SU-DHL-6 (cell line): Measurements from ENCODE around the gene WNK3.

ENCODE experiments used
- H2AFZ ChIP-seq: fragments of 200-600 bp; sonication (generic); 2 replicates; pipeline ENCODE4 v1.6.1; 2014; ENCODE audit warnings: low read depth, mild to moderate bottlenecking, moderate library complexity, mixed read lengths, antibody characterized with exemption, low read length; ENCODE audit not compliant: severe bottlenecking
- H3F3A ChIP-seq: fragments of 200-600 bp; shearing (Covaris generic); 2 replicates; pipeline ENCODE4 v1.6.0; 2016; ENCODE audit warnings: antibody characterized with exemption, mild to moderate bottlenecking; ENCODE audit not compliant: insufficient read depth
- H3K27ac ChIP-seq: fragments of 200-600 bp; sonication (generic); 2 replicates; pipeline ENCODE4 v1.5.1; 2016; ENCODE audit warnings: low read depth, mild to moderate bottlenecking, low read length, moderate library complexity, mixed read lengths
- H3K27me3 ChIP-seq: fragments of 200-600 bp; sonication (generic), shearing (Covaris generic); 2 replicates; pipeline ENCODE4 v1.6.0; 2014; ENCODE audit warnings: mild to moderate bottlenecking, low read length
- H3K36me3 ChIP-seq: fragments of 200-600 bp; sonication (generic); 2 replicates; pipeline ENCODE4 v1.6.1; 2014; ENCODE audit warnings: mild to moderate bottlenecking, low read length, mixed read lengths
- H3K4me2 ChIP-seq: fragments of 300-600, 200-600 bp; shearing (Covaris generic), sonication (generic); 2 replicates; pipeline ENCODE4 v1.6.0; 2014; ENCODE audit warnings: low read length, low read depth, mild to moderate bottlenecking; ENCODE audit not compliant: poor library complexity, severe bottlenecking
- H3K4me3 ChIP-seq: fragments of 200-600 bp; sonication (generic); 2 replicates; pipeline ENCODE4 v1.5.1; 2014; ENCODE audit warnings: antibody characterized with exemption, low read length, mild to moderate bottlenecking, mixed read lengths; ENCODE audit not compliant: insufficient read depth, poor library complexity, severe bottlenecking
- H3K79me2 ChIP-seq: fragments of 200-600 bp; sonication (generic); 2 replicates; pipeline ENCODE4 v1.6.1; 2014; ENCODE audit warnings: mild to moderate bottlenecking, low read length, moderate library complexity; ENCODE audit not compliant: insufficient read depth
- H3K9ac ChIP-seq: fragments of 200-600 bp; sonication (generic); 2 replicates; pipeline ENCODE4 v1.7.0; 2014; ENCODE audit warnings: mild to moderate bottlenecking, low read length
- H3K9me2 ChIP-seq: fragments of 200-600 bp; sonication (generic); replicated peaks from 2 replicates; pipeline ENCODE4 v1.6.1; 2014; ENCODE audit warnings: low read length; ENCODE audit not compliant: insufficient read depth
- H3K9me3 ChIP-seq: fragments of 200-600 bp; sonication (generic); 2 replicates; pipeline ENCODE4 v1.6.1; 2014; ENCODE audit warnings: low read length, mixed read lengths; ENCODE audit not compliant: insufficient read depth
- H4K20me1 ChIP-seq: fragments of 200-600 bp; sonication (generic); 2 replicates; pipeline ENCODE4 v1.6.1; 2014; ENCODE audit warnings: low read depth, mild to moderate bottlenecking, antibody characterized with exemption, low read length, moderate library complexity, mixed read lengths
- CTCF ChIP-seq: fragments of 200-600 bp; sonication (generic); IDR thresholded peaks from one replicate; pipeline ENCODE4 v1.5.1; 2017; ENCODE audit warnings: antibody characterized with exemption, mild to moderate bottlenecking, low read length, moderate library complexity; ENCODE audit not compliant: insufficient read depth, poor library complexity, severe bottlenecking
- EZH2phosphoT487 ChIP-seq: fragments of 200-600 bp; sonication (generic), shearing (Covaris generic); conservative IDR thresholded peaks from 2 replicates; pipeline ENCODE4 v1.6.1; 2018; ENCODE audit warnings: mild to moderate bottlenecking, antibody characterized with exemption, low read length, moderate library complexity, mixed read lengths

WNK3 gene

GRCh38 chrX:54182864-54183613, 174.8 kb downstream of the WNK3 start, which contains the start of gene FAM120C:
TSS of gene FAM120C (minus strand) at chrX:54183254. CDS start at chrX:54183198, 56 bp downstream.
- H3F3A ChIP-seq, result no peaks in the 10 kb centered on the region; the same call in 1 of the 2 replicates
- peak within 1 kb of the TSS; percentile 94 for H3K4me2 ChIP-seq
- no peak for TF ChIP-seq CTCF
- H2AFZ ChIP-seq, result peak within 1 kb of the TSS; percentile 66
- H3K27me3 ChIP-seq, result no peaks in the 10 kb centered on the region
- peak within 1 kb of the TSS; percentile 79 for H3K4me3 ChIP-seq
- no peaks in the 10 kb centered on the region for H3K36me3 ChIP-seq
- H3K9me2 ChIP-seq, result no peaks in the 10 kb centered on the region
- H3K9ac ChIP-seq, result peak within 1 kb of the TSS; percentile 98
- H3K9me3 ChIP-seq, result no peaks in the 10 kb centered on the region
- peaks cover 7% of the 10 kb centered on the region; the same call in 1 of the 2 replicates for H4K20me1 ChIP-seq
- H3K27ac ChIP-seq, result peak within 1 kb of the TSS; percentile 80
- peaks cover 48% of the 10 kb centered on the region for H3K79me2 ChIP-seq

GRCh38 chrX:54182194-54182863, 175.5 kb downstream of the WNK3 start:
- H2AFZ ChIP-seq, result no peak overlapping the region
- H3K4me3 ChIP-seq, result peak overlapping the region; percentile 79
- no peaks in the 10 kb centered on the region; the same call in 1 of the 2 replicates for H3F3A ChIP-seq
- H3K27me3 ChIP-seq, result no peaks in the 10 kb centered on the region
- H3K9me3 ChIP-seq, result no peaks in the 10 kb centered on the region
- H4K20me1 ChIP-seq, result peaks cover 7% of the 10 kb centered on the region; the same call in 1 of the 2 replicates
- H3K27ac ChIP-seq, result peak overlapping the region; percentile 80
- H3K9me2 ChIP-seq, result no peaks in the 10 kb centered on the region
- peaks cover 55% of the 10 kb centered on the region for H3K79me2 ChIP-seq
- H3K4me2 ChIP-seq, result peak overlapping the region; percentile 94
- H3K9ac ChIP-seq, result peak overlapping the region; percentile 98
- TF ChIP-seq EZH2phosphoT487 (no peak), CTCF (no peak)
- no peaks in the 10 kb centered on the region for H3K36me3 ChIP-seq

- Histone ChIP-seq H3K9me2 (no peaks in the 10 kb centered on the region), H2AFZ (no peak overlapping the region), H3K36me3 (no peaks in the 10 kb centered on the region), H3K4me3 (peak overlapping the region; percentile 79), H3K27me3 (no peaks in the 10 kb centered on the region), H4K20me1 (peaks cover 7% of the 10 kb centered on the region; the same call in 1 of the 2 replicates), H3F3A (no peaks in the 10 kb centered on the region; the same call in 1 of the 2 replicates), H3K79me2 (peaks cover 64% of the 10 kb centered on the region), H3K9me3 (no peaks in the 10 kb centered on the region), H3K4me2 (peak overlapping the region; percentile 94), H3K27ac (no peak overlapping the region; the same call in 1 of the 2 replicates), H3K9ac (peak overlapping the region; percentile 98)
- TF ChIP-seq CTCF (no peak), EZH2phosphoT487 (no peak)
These were observed 176.5 kb downstream of the WNK3 start for GRCh38 chrX:54181202-54181953.
